Iris pigment epithelial cell (primary cell): ENCODE results near the gene UQCR11.
"Not testable (repeated sequence)": the region's sequence is repeated elsewhere in the genome, so short reads cannot be mapped to it uniquely, and the experiment has no call there.

ENCODE experiments used
- DNase-seq: peaks from one replicate; pipeline ENCODE4 v3.0.0-alpha.2; 2011; ENCODE audit warnings: low read depth

Gene UQCR11

DNA sequence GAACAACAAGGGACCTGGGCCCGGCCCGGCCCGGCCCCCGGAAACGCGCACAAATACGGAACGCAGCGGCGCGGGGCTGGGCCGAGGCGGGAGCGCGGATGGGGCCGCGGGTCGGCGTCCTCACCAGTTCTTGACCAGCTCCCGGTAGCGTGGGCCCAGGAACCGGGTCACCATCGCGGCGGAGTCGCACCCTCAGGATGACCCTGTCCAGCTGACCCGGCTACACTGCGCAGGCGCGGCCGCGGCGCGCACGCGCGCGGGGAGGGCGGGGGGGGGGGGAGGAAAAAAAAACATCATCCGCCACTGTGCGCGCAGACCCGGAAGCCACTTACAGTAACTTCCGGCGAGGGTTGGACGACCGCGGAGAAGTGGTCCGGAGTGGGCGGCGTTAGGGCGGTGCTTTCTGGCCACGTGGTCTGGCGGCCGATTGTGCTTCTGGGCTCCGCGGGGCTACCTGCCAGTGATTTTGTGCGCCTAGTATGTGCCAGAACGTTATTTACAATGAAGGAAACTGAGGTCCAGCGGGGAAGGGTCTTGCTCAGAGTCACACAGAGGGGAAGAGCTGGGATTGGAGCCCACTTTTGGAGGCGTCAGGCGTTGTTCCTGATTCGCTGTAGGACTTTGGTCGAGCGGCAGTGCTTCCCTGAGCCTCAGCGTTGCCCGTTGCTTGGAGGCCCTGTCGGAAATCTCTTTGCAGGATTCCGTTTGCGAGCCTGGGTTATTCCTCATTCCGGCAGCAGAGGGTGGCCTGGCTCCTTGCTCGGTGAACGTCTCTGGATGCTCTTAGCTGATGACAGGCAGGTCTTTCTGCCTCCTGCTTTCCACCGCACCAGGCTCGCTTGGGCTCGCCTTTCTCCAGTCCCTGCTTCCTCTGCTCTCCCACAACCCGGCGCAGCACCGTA is at the start of gene UQCR11:
Gene UQCR11 (minus strand): TSS at position 227 of the 902 bp plus-strand sequence. CDS start 53 bp downstream, at position 174.
- peak; percentile 96 for DNase-seq

DNA sequence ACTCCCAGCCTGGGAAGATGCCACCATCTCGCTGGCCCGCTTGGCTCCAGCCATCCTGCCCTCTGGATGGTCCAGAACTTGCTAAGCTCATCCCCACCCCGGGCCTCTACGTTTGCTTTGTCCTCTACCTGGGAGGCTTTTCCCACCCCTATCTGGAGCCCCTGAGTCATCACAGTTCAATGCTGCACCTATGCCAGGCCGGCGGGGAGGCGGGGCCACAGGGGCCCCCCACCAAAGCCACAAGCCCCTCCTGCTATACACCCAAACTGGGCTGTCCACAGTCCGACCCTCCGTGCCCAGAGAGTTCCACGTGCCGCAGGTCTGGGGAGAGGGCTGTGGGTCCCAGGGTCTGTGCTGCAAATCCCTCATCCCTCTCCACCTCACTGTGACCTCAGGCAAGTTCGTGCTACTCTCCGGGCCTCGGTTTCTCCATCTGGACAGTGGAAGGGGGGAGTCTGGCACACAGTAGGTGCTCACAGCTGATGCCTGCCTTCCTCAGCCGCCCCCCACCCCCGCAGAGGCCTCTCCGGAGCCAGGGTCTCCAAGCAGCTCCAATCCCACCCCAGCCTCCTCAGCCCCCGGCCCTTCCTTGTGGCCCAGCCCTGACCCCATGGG is 49.0 kb upstream of the UQCR11 start:
- DNase-seq = no peak

DNA sequence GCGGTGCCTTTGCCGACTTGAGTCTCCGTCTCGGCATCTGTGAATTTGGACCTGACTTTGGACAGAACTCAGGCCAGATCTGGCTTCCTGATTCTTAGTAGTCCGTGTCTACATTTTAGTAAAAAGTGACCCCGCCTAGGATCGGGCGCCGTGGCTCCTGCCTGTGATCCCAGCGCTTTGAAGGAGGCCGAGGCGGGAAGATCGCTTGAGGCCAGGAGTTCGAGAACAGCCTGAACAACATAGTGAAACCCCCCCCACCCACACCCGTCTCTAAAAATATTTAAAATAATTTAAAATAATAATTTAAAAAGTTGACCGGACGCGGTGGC is 48.0 kb upstream of the UQCR11 start:
- no peak for DNase-seq

DNA sequence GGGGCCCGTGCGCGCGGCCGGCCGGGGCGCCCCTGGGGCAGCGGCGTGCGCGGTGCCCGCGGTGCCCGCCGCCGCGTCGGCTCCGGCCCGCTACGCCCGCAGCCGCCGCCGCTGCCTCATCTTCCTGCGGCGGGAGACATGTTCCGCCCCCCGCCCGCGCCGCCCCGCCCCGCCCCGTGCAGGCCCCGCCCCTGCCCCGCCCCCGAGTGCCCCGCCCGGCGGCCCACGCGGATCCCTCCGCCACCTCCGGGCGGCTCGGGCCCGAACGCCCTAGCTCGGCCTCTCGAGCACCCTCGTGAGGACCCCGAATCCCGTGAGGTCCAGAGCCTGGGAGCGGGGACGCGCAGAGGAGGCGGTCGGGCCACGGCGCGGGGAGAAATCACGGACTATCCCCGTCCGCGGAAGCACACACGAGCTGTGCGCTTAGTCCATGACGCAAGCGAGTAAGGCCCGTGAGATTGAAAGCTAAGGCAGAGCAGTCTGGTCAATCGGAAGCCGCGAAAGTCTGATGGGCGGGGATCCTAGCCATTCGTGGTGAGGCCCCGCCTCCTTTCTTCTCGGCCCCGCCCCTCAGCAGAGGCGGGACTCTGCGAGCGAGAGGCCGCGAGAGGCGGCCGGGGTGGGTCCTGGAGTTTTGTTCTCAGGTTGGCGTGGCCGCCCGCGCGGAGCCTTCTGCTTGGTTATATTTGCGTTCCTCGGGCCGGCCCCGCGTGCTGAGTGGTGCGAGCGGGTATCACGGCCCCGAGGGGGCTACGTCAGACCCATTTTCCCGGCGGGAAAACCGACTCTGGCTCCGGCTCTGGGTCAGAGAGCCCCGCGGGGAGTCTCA is 47.4 kb upstream of the UQCR11 start, which contains the start of gene TCF3:
Gene TCF3 (minus strand): TSS at position 145 of the 829 bp plus-strand sequence. CDS start 2,367 bp downstream, outside the sequence.
- peak; percentile 98 for DNase-seq

DNA sequence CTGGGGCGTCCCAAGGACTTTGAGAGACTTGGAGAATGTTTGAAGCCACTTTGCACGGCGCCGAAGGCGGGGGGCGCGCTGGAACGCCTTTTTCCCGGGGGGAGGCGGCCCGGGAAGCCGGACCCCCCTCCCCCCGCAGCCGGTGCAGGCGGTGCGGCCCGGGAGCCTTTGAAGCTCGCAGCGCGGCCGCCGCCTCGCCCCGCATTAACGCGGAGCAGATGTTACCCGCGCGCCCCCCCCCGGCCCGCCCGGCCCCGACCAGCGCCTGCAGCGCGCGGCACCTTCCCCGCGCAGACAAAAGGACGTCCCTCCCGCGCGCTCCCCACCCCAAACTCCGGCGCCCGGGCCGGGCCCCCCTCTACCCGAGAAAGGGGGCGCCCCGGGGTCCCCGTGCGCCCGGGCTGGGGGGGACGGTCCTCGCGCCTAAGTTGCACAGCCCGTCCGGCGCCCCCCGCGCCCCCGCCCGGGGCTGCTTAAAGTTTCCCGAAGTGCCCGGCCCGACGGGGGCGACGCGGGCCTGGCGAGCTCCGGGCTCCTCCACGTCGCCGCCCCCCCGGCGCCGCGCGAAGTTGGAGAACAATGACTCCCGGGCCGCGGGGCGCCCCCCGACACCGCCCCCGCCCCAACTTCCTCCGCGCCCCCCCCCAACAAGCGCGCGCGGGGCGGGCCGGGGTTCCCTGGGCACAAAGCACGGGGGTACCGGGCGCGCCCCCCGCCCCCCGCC is 46.5 kb upstream of the UQCR11 start:
- DNase-seq = peak; percentile 52

DNA sequence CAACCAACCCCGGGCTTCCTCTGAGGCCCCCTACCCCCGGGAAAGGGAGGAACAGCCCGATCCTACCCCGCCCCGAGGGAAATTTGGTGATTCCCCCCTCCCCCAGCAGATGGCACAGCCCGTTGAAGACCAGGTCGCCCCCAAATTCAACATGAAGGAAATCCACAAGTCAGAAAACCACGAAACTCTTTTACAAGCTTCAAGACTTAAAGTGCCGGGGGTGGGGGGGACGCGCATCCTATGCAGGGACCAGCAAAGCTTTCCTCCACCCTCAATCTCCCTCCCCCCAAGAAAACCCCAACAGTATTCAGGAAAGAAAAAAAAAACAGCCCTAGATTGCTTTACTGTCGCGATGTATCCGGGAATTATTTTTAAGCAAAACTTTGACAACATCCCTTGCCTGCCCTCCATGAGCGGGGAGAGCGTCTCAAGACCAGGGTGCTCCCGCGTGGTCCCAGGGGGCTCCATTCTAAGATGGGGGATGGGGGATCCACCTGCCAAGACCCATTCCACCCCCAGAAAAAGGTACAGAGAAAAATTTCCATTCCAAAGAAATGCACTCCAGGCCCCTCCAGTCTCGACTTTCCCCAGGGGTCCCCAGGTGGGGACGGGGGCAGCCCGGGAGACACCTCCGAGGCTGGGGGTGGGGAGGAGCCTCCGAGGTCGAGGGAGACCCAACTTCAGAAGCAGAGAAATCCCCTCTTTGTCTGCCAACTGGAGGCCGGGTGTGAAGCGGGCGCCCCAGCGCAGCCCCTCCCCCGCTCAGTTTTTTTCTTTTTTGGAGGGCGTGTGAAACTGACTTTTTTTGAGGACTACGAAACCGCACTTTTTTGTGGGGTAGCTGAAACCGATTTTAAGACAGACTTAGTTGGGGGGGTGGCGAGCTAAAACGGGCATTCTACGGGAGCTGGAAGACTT is 45.6 kb upstream of the UQCR11 start:
- peak; percentile 47 for DNase-seq

DNA sequence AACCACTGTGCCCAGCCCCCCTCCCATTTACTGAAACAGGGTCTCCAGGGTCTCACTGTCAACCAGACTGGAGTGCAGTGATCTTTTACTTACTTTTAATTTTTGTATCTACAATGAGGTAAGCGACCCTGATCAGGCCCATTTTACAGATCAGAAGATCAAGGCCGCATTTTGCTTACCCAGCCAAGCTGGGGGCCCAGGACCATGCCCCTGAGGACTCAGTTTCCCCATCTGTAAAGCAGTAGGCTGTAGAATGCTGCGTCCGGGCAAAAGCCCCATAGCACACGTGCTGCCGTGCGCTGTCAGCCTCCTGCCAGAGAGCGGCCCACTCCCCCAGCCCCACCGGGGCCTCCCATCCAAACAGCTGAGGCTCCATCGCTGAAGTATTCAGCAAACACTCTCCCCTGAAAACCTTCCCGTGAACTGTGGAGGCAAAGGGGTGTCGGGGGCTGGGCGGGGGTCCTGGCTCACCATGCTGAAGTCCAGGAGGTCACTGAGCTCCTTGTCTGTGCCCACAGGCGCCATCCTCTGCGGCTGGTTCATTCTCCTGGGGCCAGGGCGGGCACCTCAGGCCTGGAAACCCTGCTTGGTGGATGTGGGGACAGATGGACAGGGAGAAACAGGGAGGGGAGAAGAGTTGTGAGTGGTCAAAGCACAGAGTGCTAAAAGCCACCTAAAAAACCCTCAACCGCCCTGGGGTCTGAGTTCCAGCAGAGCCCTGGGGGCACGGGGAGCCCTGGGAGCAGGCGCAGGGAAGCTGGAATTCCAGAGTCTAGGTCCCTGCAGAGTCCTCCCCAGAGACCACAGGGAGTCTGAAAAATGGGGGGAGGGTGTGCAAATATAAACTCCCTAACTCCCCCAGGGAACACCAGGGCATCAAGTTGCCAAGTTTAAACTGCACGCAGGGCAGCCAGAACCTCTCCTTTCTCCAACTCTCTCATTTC is 44.7 kb upstream of the UQCR11 start:
- no peak for DNase-seq

DNA sequence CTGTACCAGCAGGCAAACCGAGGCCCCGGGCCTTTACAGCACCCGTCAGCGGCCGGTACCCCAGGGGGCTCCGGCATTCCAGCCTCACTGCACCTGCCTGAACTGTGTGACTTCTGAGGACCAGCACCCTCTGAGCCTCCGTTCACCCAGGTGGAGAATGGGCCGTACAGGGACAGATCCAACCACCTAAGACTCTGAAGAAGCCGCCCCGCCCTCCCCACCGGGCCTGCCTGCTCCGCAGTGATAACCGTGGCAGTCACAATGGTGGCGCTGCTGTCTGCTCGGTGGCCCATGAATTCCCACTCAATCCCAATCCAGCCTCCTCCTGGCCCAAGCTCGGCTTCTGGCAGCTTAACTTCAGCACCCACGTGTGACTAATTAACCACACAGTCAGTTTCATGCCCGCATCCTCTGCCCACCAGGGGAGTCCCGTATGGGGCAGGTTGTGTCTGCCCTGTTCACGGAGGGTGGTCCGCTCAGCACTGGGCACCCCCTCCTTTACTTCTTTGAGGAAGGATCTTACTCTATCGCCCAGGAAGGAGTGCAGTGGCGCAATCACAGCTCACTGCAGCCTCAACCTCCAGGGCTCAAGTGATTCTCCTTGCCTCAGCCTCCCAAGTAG is 43.8 kb upstream of the UQCR11 start:
- no peak for DNase-seq

DNA sequence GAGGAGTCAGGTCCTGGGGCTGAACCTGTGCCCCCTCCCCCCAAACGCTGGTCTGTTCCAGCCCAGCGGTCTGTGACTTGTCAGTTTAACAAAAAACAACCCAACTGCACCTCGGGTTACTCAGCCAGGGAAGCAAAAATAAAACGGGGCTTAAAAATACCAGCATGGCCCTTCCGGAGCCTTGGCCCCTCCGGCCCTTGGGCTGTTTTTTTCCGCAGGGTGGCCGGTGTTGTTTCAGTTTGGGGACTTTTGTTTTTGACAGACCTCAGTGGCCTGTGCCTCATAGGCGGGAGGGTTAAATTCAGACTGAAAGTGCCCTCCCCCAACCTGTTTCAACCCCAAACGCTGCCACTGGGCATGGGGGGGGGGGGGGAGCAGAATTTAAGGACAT is 43.2 kb upstream of the UQCR11 start:
- no peak for DNase-seq

DNA sequence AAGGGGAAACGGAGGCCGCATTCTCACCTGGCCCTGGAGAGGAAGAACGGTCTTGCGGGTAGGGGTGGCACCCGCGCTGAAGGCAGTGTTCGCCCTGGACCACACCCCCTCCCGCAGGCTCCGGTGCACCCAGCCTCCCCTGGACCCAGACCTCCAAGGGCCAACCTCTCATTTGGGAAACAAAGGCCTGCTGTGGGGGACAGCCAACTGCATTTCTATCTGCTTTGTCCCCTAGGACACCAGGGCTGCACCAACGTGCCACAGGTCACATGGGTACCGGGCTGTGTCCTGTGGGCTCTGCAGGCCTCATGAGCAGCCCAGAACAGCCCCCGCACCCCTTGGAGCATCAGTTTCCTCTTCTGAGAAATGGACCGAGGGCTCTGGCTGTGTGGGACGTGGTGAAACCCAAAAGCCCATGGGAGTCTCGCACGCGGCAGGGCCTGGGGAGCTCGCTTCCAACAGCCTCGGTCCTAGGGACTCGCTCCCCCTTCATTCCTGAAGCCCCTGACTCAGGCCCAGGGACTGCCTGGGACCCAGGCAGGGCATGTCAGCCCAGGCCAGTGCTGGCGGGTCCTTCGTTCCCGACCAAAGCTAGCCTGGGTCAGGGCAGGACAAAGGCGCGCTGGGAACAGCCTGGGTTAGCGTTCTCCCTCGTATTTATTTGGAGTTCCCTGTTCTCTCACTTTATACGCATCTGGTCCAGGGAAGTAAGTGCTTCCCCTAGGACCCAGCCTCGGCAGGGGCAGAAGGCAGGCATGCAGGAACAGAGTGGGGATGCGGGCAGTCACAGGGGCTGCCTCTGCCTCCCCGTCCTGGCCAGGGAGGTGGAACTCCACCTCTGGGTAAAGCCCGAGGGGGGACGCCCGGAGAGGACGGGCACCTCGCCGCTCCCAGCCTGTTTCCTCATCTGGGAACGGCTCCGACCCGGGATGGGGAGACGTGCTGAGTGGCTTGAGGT is 42.5 kb upstream of the UQCR11 start:
- DNase-seq = no peak

DNA sequence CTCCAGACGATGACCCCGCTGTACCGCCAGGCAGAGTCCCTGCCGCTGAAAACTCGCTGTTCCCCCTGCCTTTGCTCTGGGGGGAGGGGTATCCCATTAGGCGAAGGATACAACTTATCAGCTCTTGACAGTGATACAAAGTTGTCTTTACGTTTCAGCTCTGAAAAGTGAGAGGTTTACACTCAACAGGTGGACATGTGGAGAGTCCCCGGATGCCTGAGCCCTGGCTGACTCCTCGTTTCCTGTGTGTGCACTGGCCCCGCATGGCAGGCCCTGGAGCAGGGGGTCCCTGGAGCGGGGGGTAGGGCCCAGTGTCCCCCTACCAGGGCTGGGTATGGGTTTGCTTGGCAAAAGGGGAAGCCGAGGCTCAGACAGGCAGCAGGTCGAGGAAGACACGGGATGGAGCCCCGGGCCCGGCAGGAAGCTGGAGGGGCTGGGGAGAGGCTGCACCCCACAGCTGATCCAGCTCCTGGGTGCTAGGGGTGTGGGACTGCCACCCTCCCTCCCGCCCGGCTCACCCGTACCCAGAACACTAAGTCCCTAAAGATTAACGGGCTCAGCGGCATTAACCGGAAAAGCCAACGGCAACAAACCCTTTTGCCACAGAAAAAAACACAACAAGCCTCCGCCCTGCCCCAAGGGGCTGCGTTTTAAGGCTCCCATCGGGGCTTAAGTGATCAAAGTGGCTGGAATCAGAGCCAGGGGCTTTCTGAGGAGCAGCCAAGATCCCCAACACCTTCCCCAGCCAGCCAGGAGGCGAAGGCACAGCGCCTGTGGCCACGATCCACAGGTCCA is 41.6 kb upstream of the UQCR11 start:
- DNase-seq = no peak

DNA sequence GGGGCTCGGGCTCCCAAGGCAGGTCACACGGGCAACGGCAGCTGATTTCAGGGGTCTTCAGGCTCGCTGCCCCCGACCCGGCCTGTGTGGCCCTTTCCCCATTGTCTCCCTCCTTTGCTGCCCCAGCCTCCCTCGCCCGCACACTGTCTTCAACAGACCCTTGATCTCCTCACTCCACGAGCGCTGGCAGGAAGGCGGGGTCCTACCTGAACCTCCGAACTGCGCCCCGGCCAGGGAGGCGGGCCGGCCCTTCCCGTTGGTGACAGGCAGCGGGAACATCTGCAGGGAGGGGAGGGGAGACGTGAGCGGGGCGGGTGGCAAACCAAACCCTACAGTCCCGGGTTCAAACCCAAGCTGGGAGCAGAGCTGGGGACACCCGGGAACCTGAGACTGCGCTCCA is 40.9 kb upstream of the UQCR11 start:
- no peak for DNase-seq

DNA sequence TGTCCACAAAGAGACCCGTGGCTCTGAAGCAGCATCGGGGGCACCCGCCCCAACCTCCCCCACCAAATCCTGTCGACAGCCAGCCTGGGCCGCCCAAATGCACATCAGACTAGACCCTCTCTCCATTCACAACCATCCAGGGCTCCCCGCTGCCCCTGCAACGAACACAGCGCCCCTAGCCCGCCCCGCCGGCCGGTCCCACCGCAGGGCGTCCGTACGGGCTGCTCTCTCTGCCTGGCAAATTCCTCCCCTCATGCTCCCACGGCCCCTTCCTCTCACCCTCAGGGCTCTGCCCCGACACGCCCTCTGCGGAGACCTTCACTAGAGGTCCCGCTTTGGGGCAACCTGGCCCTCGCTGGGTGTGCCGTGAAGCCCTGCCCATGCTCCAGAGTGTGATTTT is 40.0 kb upstream of the UQCR11 start:
- no peak for DNase-seq

DNA sequence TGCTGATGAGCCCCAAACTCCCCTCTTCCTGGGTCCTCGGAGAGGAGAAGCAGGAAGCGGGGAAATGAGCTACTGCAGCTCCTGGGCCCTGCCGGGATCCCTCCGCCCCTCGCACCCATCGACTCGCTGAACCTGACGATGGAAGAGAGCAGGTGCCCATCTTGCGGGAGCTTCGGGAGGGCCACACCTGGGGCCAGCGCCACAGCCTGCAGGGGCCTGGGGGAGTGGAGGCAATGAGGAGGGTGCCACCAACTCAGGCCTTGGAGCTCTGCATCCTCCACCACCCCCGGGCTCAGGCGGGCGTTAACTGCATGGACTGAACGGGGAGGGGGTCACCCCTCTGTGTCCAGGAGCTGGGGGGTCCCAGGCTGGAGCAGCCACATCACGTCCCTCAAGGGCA is 38.8 kb upstream of the UQCR11 start:
- DNase-seq = no peak

DNA sequence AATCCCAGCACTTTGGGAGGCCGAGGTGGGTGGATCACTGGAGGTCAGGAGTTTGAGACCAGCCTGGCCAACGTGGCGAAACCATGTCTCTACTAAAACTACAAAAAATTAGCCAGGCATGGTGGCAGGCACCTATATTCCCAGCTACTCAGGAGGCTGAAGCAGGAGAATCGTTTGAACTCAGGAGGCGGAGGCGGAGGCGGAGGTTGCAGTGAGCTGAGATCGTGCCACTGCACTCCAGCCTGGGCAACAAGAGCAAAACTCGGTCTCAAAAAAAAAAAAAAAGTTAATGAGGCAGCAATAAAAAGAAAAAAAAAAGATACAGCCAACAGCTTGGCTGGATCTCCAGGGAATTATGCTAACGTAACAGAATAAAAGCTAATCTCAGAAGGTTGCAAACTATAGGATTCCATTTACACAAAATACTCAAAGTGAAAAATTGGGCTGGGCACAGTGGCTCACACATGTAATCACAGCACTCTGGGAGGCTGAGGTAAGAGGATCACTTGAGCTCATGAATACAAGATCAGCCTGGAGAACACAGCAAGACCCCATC is 35.7 kb upstream of the UQCR11 start:
- DNase-seq = not testable (repeated sequence)

DNA sequence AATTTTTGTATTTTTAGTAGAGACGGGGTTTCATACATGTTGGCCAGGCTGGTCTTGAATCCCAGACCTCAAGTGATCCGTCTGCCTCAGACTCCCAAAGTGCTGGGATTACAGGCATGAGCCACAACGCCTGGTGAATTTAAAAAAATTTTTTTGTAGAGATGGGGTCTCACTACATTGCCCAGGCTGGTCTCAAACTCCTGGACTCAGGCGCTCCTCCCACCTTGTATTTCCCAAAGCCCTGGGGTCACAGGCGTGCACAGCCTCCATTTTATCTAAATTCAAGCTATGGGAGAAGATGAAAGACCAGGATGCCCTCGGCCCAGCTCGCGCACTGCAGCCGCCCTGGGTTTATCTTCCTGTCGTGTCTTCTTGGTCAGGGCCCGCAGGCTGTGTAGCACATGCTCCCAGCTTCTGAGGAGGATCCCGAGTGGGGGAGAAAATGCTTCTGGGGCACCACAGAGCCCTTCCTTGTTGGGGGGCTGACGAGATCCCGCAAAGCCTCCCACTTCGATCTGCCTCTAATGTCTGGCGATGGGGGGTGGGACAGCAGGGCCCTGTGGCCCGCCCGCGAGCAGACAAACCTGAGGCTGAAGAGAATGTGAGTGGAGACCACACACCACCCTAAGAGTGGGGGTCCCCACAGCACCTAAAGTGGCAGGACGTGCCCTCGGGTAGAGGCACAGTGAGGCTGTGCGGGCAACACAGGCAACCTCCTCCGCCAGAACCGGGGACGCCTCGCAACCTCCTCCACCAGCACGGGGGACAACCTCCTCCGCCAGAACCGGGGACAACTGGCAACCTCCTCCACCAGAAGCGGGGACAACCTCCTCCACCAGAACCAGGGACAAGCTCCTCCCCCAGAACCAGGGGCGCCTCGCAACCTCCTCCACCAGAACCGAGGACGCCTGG is 31.3 kb upstream of the UQCR11 start:
- DNase-seq = no peak
